Measurements from ENCODE around the gene TMEM107.
"Not testable (repeated sequence)": the region's sequence is repeated elsewhere in the genome, so short reads cannot be mapped to it uniquely, and the experiment has no call there.

The TMEM107 gene

GRCh38 chr17:8185582-8186445 is 9.6 kb upstream of the TMEM107 start:
- DNase-seq = peak; percentile 83 to 93
- TF ChIP-seq GATA1 (IDR thresholded peaks at IDR 0.05; ENCODE audit: low read depth, low read length) = no peak
- no peak for TF ChIP-seq POLR2A (IDR thresholded peaks at IDR 0.05; ENCODE audit: low read length)

GRCh38 chr17:8176998-8177731 is 985 bp upstream of the TMEM107 start:
- TF ChIP-seq GATA1 (IDR thresholded peaks at IDR 0.05; ENCODE audit: low read depth, low read length) (no peak), POLR2A (IDR thresholded peaks at IDR 0.05; ENCODE audit: low read length) (no peak)
- DNase-seq = no peak

GRCh38 chr17:8175795-8176196 is 384 bp downstream of the TMEM107 start:
- DNase-seq = no peak
- TF ChIP-seq POLR2A (IDR thresholded peaks at IDR 0.05; ENCODE audit: low read length) (no peak), GATA1 (IDR thresholded peaks at IDR 0.05; ENCODE audit: low read depth, low read length) (no peak)

GRCh38 chr17:8173871-8174322 is 2.3 kb downstream of the TMEM107 start:
- TF ChIP-seq POLR2A (IDR thresholded peaks at IDR 0.05; ENCODE audit: low read length) = no peak
- TF ChIP-seq GATA1 (IDR thresholded peaks at IDR 0.05; ENCODE audit: low read depth, low read length) = no peak
- no peak for DNase-seq

GRCh38 chr17:8173056-8173870 is 2.9 kb downstream of the TMEM107 start:
- peak; percentile 100 for TF ChIP-seq POLR2A (IDR thresholded peaks at IDR 0.05; ENCODE audit: low read length)
- TF ChIP-seq GATA1 (IDR thresholded peaks at IDR 0.05; ENCODE audit: low read depth, low read length) = peak; percentile 26
- peak; percentile 93 to 97 for DNase-seq

- DNase-seq = not testable (repeated sequence)
These were observed 6.0 kb downstream of the TMEM107 start for GRCh38 chr17:8170186-8170585.

GRCh38 chr17:8167526-8167925 is 8.7 kb downstream of the TMEM107 start:
- TF ChIP-seq GATA1 (IDR thresholded peaks at IDR 0.05; ENCODE audit: low read depth, low read length) (no peak), POLR2A (IDR thresholded peaks at IDR 0.05; ENCODE audit: low read length) (no peak)
- DNase-seq = no peak

- TF ChIP-seq GATA1 (IDR thresholded peaks at IDR 0.05; ENCODE audit: low read depth, low read length) (no peak), POLR2A (IDR thresholded peaks at IDR 0.05; ENCODE audit: low read length) (no peak)
These were observed 9.4 kb downstream of the TMEM107 start for GRCh38 chr17:8166731-8167130.

GRCh38 chr17:8164815-8165131 is 11.4 kb downstream of the TMEM107 start:
- no peak for DNase-seq
- TF ChIP-seq GATA1 (IDR thresholded peaks at IDR 0.05; ENCODE audit: low read depth, low read length) (no peak), POLR2A (IDR thresholded peaks at IDR 0.05; ENCODE audit: low read length) (no peak)

More at GRCh38 chr17:8166731-8167130, 9.4 kb downstream of the TMEM107 start:
- DNase-seq = no peak

- no peak for TF ChIP-seq GATA1 (IDR thresholded peaks at IDR 0.05; ENCODE audit: low read depth, low read length)
- peak; percentile 56 for TF ChIP-seq POLR2A (IDR thresholded peaks at IDR 0.05; ENCODE audit: low read length)
- peak; percentile 65 to 75 for DNase-seq
These were observed 12.0 kb downstream of the TMEM107 start for GRCh38 chr17:8163978-8164814.

- DNase-seq = peak; percentile 55 to 67
- TF ChIP-seq GATA1 (IDR thresholded peaks at IDR 0.05; ENCODE audit: low read depth, low read length) (no peak), POLR2A (IDR thresholded peaks at IDR 0.05; ENCODE audit: low read length) (no peak)
These were observed 12.9 kb downstream of the TMEM107 start for GRCh38 chr17:8162997-8163977.

Data from erythroblast (primary cell).